ENCODE results near the gene ADNP. TPM values are rescaled to one million over a fixed set of nuclear protein-coding genes. Genes with fewer than 3 reads are reported as not detected.

ADNP gene
- polyA plus RNA-seq, 1 donor (not counting 4 experiments of a cell fraction or from before 2014, with no cell fraction given): 29.3 TPM

GRCh38 chr20:50900261-50900660 lies 31.0 kb downstream of the ADNP start:
- FAIRE-seq (no peak), DNase-seq (ENCODE audit: low read depth, low spot score) (no peak)
- H3K27ac ChIP-seq (ENCODE audit: control insufficient read depth, insufficient read depth, low read length): no peak overlapping the region
- peaks cover 53% of the 10 kb centered on the region for H3K79me2 ChIP-seq (ENCODE audit: control insufficient read depth, insufficient read depth, low read length)
- no peaks in the 10 kb centered on the region for H3K9me3 ChIP-seq (ENCODE audit: control insufficient read depth, low read depth, low read length)
- no peak overlapping the region for H3K9ac ChIP-seq (ENCODE audit: control insufficient read depth, extremely low read depth, insufficient read depth, low read length)
- H4K20me1 ChIP-seq (ENCODE audit: control insufficient read depth, extremely low read depth, insufficient read depth, low read length): peaks cover 2% of the 10 kb centered on the region
- no peaks in the 10 kb centered on the region for H3K4me1 ChIP-seq (ENCODE audit: control insufficient read depth, extremely low read depth, insufficient read depth, low read length)
- H3K36me3 ChIP-seq (ENCODE audit: control insufficient read depth in 2 of 2, extremely low read depth in 1 of 2, insufficient read depth in 2 of 2, low read length in 2 of 2): peaks cover 9 to 46% of the 10 kb centered on the region in 2 experiments
- H3K4me3 ChIP-seq (ENCODE audit: control insufficient read depth in 2 of 3, extremely low read depth in 1 of 3, insufficient read depth in 2 of 3, low read depth in 1 of 3, low read length in 3 of 3): no peak overlapping the region
- H3K4me2 ChIP-seq (ENCODE audit: control insufficient read depth, extremely low read depth, insufficient read depth, low read depth, low read length): no peak overlapping the region
- no peak overlapping the region for H2AFZ ChIP-seq (ENCODE audit: control insufficient read depth, low read length)
- H3K9me1 ChIP-seq (ENCODE audit: control insufficient read depth, extremely low read depth, insufficient read depth, low read length): no peaks in the 10 kb centered on the region
- dilution Hi-C loops (cut with MboI; ENCODE audit: extremely low pct_ligation_motif_present, low sequenced_read_pairs): no loop called here
- TF ChIP-seq EZH2 (IDR thresholded peaks at IDR 0.05; ENCODE audit: low read length) (no peak), CTCF (optimal IDR thresholded peaks at IDR 0.05 in 1 of 3, IDR thresholded peaks at IDR 0.05 in 1 of 3, conservative IDR thresholded peaks at IDR 0.05 in 1 of 3; ENCODE audit: extremely low read depth in 1 of 3, insufficient read depth in 2 of 3, low read length in 3 of 3) (no peak)
- no peaks in the 10 kb centered on the region for H3K27me3 ChIP-seq (ENCODE audit: control insufficient read depth, extremely low read depth, insufficient read depth, low read length)

- Histone ChIP-seq H3K27me3 (ENCODE audit: control insufficient read depth, extremely low read depth, insufficient read depth, low read length) (no peaks in the 10 kb centered on the region), H3K27ac (ENCODE audit: control insufficient read depth, insufficient read depth, low read length) (no peak overlapping the region), H3K36me3 (ENCODE audit: control insufficient read depth in 2 of 2, extremely low read depth in 1 of 2, insufficient read depth in 2 of 2, low read length in 2 of 2) (peaks cover 13 to 50% of the 10 kb centered on the region in 2 experiments), H4K20me1 (ENCODE audit: control insufficient read depth, extremely low read depth, insufficient read depth, low read length) (no peaks in the 10 kb centered on the region), H2AFZ (ENCODE audit: control insufficient read depth, low read length) (no peak overlapping the region), H3K79me2 (ENCODE audit: control insufficient read depth, insufficient read depth, low read length) (peaks cover 37% of the 10 kb centered on the region), H3K4me2 (ENCODE audit: control insufficient read depth, extremely low read depth, insufficient read depth, low read depth, low read length) (no peak overlapping the region), H3K9me3 (ENCODE audit: control insufficient read depth, low read depth, low read length) (no peaks in the 10 kb centered on the region), H3K4me1 (ENCODE audit: control insufficient read depth, extremely low read depth, insufficient read depth, low read length) (no peaks in the 10 kb centered on the region), H3K4me3 (ENCODE audit: control insufficient read depth in 2 of 3, extremely low read depth in 1 of 3, insufficient read depth in 2 of 3, low read depth in 1 of 3, low read length in 3 of 3) (no peak overlapping the region), H3K9me1 (ENCODE audit: control insufficient read depth, extremely low read depth, insufficient read depth, low read length) (no peaks in the 10 kb centered on the region), H3K9ac (ENCODE audit: control insufficient read depth, extremely low read depth, insufficient read depth, low read length) (no peak overlapping the region)
- no peak for FAIRE-seq
- TF ChIP-seq EZH2 (IDR thresholded peaks at IDR 0.05; ENCODE audit: low read length): no peak
- TF ChIP-seq CTCF (optimal IDR thresholded peaks at IDR 0.05 in 1 of 3, IDR thresholded peaks at IDR 0.05 in 1 of 3, conservative IDR thresholded peaks at IDR 0.05 in 1 of 3; ENCODE audit: extremely low read depth in 1 of 3, insufficient read depth in 2 of 3, low read length in 3 of 3): no peak
- DNase-seq (ENCODE audit: low read depth, low spot score): no peak
- dilution Hi-C loops (cut with MboI; ENCODE audit: extremely low pct_ligation_motif_present, low sequenced_read_pairs): loop anchor here (10.0 kb wide), 1 partner anchor 64 kb away; no protein-coding TSS in a partner anchor
Measured at GRCh38 chr20:50898475-50898874, 32.8 kb downstream of the ADNP start.
